Adrenal gland (tissue), 5 donors: ENCODE measurements around the gene PTPDC1.

Experiments used
- POLR2A ChIP-seq, 2 donors: fragments of 450-650 bp; IDR thresholded peaks; one replicate each; pipeline ENCODE4 v1.6.1; 2017; ENCODE audit warnings: antibody characterized with exemption in 2 of 2, mild to moderate bottlenecking in 2 of 2, moderate library complexity in 1 of 2
- TF ChIP-seq, protein P1 (sequence below), 6 experiments: fragments of 450-650 bp in 4 of 6; fragments of 200-600 bp in 2 of 6; sonication (generic) in 1 of 6; IDR thresholded peaks; 1 replicate in 5 of 6; 2 replicates in 1 of 6; pipeline versions ENCODE4 v1.5.1 to v1.8.0; 2016 to 2021; ENCODE audit warnings: antibody characterized with exemption in 6 of 6, mild to moderate bottlenecking in 2 of 6, moderate library complexity in 1 of 6
- donor health status: DM: no; HTN: no; CAD: no.

DNA sequence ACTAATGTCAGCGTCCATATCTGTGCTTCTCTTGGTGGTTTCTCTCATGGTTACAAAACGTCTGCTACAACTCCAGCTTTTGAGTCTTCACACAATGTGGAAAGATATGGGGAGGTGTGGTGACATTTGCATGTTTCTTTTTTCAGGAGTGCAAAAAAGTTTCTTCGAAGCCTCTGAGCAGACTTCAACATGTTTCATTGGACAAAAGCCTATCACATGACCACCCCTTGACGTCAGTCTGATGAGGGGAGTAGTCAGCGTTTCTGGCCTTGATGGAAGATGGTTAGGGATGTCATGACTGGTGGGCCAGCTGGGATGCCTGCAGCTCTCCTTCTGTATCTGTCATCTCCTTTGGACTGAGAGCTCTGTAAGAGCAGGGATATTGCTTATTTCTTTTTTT lies 61.4 kb downstream of the PTPDC1 start:
- TF ChIP-seq, protein P1, sequence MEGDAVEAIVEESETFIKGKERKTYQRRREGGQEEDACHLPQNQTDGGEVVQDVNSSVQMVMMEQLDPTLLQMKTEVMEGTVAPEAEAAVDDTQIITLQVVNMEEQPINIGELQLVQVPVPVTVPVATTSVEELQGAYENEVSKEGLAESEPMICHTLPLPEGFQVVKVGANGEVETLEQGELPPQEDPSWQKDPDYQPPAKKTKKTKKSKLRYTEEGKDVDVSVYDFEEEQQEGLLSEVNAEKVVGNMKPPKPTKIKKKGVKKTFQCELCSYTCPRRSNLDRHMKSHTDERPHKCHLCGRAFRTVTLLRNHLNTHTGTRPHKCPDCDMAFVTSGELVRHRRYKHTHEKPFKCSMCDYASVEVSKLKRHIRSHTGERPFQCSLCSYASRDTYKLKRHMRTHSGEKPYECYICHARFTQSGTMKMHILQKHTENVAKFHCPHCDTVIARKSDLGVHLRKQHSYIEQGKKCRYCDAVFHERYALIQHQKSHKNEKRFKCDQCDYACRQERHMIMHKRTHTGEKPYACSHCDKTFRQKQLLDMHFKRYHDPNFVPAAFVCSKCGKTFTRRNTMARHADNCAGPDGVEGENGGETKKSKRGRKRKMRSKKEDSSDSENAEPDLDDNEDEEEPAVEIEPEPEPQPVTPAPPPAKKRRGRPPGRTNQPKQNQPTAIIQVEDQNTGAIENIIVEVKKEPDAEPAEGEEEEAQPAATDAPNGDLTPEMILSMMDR (IDR thresholded peaks at IDR 0.05): no peak
- TF ChIP-seq POLR2A (IDR thresholded peaks at IDR 0.05): no peak
